IPS-18a (cell line): Measurements from ENCODE around the gene VEZT.

ENCODE experiments used
- H3K27ac ChIP-seq: one replicate; pipeline ENCODE4 v1.5.1; 2013; ENCODE audit warnings: low read length
- H3K27me3 ChIP-seq: one replicate; pipeline ENCODE4 v1.6.1; 2013; ENCODE audit warnings: mild to moderate bottlenecking, low read length; ENCODE audit not compliant: control insufficient read depth, insufficient read depth
- H3K36me3 ChIP-seq: one replicate; pipeline ENCODE4 v1.6.1; 2013; ENCODE audit warnings: low read depth, low read length; ENCODE audit not compliant: control insufficient read depth
- H3K4me1 ChIP-seq: one replicate; pipeline ENCODE4 v1.6.1; 2013; ENCODE audit warnings: low read depth, low read length; ENCODE audit not compliant: control insufficient read depth
- H3K4me3 ChIP-seq: one replicate; pipeline ENCODE4 v1.5.1; 2013; ENCODE audit warnings: low read length
- H3K9ac ChIP-seq: one replicate; pipeline ENCODE4 v1.6.1; 2013; ENCODE audit warnings: mild to moderate bottlenecking, low read length, moderate library complexity
- H3K9me3 ChIP-seq: one replicate; pipeline ENCODE4 v1.6.1; 2013; ENCODE audit warnings: low read depth, low read length; ENCODE audit not compliant: control insufficient read depth

VEZT gene

DNA sequence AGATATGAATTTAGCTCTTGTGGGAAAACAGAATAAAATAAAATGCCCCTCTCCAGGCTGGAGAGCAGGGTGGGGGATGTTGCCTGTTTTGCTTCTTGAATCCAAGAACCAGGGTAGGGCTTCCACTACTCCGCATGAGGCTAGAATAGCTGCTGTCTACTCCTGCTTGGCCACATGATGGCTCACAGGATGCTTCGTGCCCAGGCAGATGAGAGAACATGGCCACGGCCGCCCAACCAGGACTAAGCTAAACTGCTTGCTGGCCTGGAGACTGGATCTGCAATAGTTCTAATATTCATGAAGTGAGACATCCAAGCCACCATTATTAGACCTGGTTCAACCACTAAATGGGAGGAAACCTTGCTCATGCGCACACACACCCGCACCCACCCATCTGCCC is 134.1 kb downstream of the VEZT start:
- no peak overlapping the region for H3K4me3 ChIP-seq
- no peak overlapping the region for H3K9ac ChIP-seq
- peaks cover 5% of the 10 kb centered on the region for H3K4me1 ChIP-seq

More for the DNA sequence above, 134.1 kb downstream of the VEZT start:
- H3K27ac ChIP-seq, result no peak overlapping the region
- no peaks in the 10 kb centered on the region for H3K27me3 ChIP-seq
- H3K9me3 ChIP-seq, result no peaks in the 10 kb centered on the region
- H3K36me3 ChIP-seq, result no peaks in the 10 kb centered on the region
